ENCODE measurements around the gene HDAC10.

Gene HDAC10

DNA sequence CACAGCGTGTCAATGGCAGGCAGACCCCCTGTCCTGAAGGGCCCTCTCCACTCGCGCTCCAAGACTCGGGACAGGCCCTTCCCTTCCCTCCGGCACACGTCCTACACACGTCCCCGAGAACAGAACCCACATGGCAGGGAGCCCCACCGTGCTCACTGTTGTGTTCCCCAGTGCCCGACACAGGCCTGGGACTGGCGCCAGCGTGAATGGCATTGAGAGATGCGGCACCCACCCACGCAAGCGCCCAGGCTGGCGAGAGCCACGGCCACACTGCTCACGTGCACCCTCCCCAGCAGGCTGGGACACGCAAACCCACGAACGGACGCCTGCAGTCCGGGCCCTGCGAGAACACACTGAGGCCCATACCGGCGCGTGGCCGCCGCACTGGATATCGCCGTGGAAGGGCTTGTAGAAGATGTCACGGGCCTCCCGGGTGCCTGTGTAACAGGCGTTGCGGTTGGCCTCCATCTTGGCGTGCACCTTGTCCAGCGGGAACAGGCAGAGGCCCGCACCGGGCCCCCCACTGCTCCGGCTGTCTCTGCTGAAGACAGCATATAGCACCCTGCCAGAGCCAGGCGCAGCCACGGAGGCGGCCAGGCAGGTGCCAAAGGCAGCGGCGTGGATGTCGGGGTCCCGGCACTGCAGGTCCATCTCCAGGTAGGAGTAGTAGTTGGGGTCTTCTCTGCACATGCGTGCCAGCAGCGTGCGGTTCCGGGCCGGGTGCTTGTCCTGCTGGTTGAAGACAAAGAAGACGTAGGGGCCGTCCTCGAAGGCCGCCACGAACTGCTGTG, 38.3 kb upstream of the HDAC10 start:
- H3K4me2 ChIP-seq (ENCODE audit: low read length) = no peak overlapping the region
- no peaks in the 10 kb centered on the region for H3K27me3 ChIP-seq (ENCODE audit: insufficient read depth, low read length)
- no peak overlapping the region for H2AK5ac ChIP-seq (ENCODE audit: low read length)
- no CpG with 5 or more reads among the region's 57 CpGs for WGBS (ENCODE audit: extremely low coverage, insufficient coverage, insufficient read length)
- no peak overlapping the region for H3K9ac ChIP-seq (ENCODE audit: low read length)
- no peaks in the 10 kb centered on the region for H3K9me3 ChIP-seq (ENCODE audit: insufficient read depth, low read depth, low read length)
- H3K79me2 ChIP-seq (ENCODE audit: control insufficient read depth, insufficient read depth, low read length, poor library complexity) = peaks cover 12% of the 10 kb centered on the region
- H4K91ac ChIP-seq (ENCODE audit: low read depth, low read length) = no peak overlapping the region
- H2BK12ac ChIP-seq (ENCODE audit: low read length) = no peak overlapping the region
- H3K4me3 ChIP-seq (ENCODE audit: low read depth, low read length) = no peak overlapping the region
- no peak overlapping the region for H3K27ac ChIP-seq (ENCODE audit: low read depth, low read length)
- H3K79me1 ChIP-seq (ENCODE audit: low read length) = peaks cover 19% of the 10 kb centered on the region
- no peak overlapping the region for H4K8ac ChIP-seq (ENCODE audit: low read depth, low read length)
- H2AFZ ChIP-seq (ENCODE audit: insufficient read depth, low read length, poor library complexity) = no peak overlapping the region
- H2BK5ac ChIP-seq (ENCODE audit: low read depth, low read length, poor library complexity) = no peak overlapping the region
- peaks cover 16 to 18% of the 10 kb centered on the region in 2 experiments for H3K4me1 ChIP-seq (ENCODE audit: control insufficient read depth in 1 of 2, insufficient read depth in 2 of 2, low read length in 2 of 2)
- peak overlapping the region; percentile 20 for H3K18ac ChIP-seq (ENCODE audit: low read length)
- no peak overlapping the region for H3K23ac ChIP-seq (ENCODE audit: low read length)
- no peak overlapping the region for H3K14ac ChIP-seq (ENCODE audit: low read length)
- peaks cover 67% of the 10 kb centered on the region in 2 experiments for H3K36me3 ChIP-seq (ENCODE audit: control insufficient read depth in 1 of 2, insufficient read depth in 2 of 2, low read length in 2 of 2)
- no peak overlapping the region for H2BK120ac ChIP-seq (ENCODE audit: insufficient read depth, low read length, poor library complexity)
- H4K12ac ChIP-seq (ENCODE audit: low read depth, low read length) = no peak overlapping the region
- no peak for DNase-seq
- no peak overlapping the region for H3K4ac ChIP-seq (ENCODE audit: low read depth, low read length)

DNA sequence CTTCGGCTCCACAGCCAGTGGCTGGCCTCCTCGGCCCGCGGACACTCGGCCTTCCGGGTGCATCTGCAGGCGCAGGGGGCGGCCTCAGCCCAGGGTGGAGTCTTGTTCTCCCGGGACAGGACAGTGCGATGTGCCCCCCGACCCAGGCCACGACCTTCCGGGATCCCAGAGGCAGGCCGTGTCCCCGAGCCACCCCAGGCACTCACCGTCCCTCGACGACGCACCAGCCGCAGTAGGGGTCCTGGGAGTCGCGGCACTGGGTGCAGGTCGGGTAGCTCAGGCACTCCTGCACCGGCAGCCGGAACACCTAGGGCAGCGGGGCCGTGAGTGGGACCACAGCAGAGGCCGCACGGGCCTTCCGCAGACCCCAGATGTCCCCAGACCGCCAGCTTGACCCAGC, 36.7 kb upstream of the HDAC10 start:
- Histone ChIP-seq H3K79me2 (ENCODE audit: control insufficient read depth, insufficient read depth, low read length, poor library complexity) (peaks cover 7% of the 10 kb centered on the region), H3K4me3 (ENCODE audit: low read depth, low read length) (no peak overlapping the region), H3K79me1 (ENCODE audit: low read length) (peaks cover 10% of the 10 kb centered on the region), H3K4me1 (ENCODE audit: control insufficient read depth in 1 of 2, insufficient read depth in 2 of 2, low read length in 2 of 2) (peaks cover 10% of the 10 kb centered on the region in 2 experiments), H3K9me3 (ENCODE audit: insufficient read depth, low read depth, low read length) (no peaks in the 10 kb centered on the region), H2BK5ac (ENCODE audit: low read depth, low read length, poor library complexity) (no peak overlapping the region), H2BK120ac (ENCODE audit: insufficient read depth, low read length, poor library complexity) (no peak overlapping the region), H3K36me3 (ENCODE audit: control insufficient read depth in 1 of 2, insufficient read depth in 2 of 2, low read length in 2 of 2) (peaks cover 72 to 79% of the 10 kb centered on the region in 2 experiments), H4K91ac (ENCODE audit: low read depth, low read length) (no peak overlapping the region), H3K18ac (ENCODE audit: low read length) (no peak overlapping the region), H3K9ac (ENCODE audit: low read length) (no peak overlapping the region), H3K4me2 (ENCODE audit: low read length) (no peak overlapping the region), H4K12ac (ENCODE audit: low read depth, low read length) (no peak overlapping the region), H3K23ac (ENCODE audit: low read length) (no peak overlapping the region), H2AFZ (ENCODE audit: insufficient read depth, low read length, poor library complexity) (no peak overlapping the region), H3K4ac (ENCODE audit: low read depth, low read length) (no peak overlapping the region), H2AK5ac (ENCODE audit: low read length) (no peak overlapping the region), H3K27me3 (ENCODE audit: insufficient read depth, low read length) (no peaks in the 10 kb centered on the region), H3K14ac (ENCODE audit: low read length) (no peak overlapping the region), H2BK12ac (ENCODE audit: low read length) (no peak overlapping the region), H3K27ac (ENCODE audit: low read depth, low read length) (no peak overlapping the region), H4K8ac (ENCODE audit: low read depth, low read length) (no peak overlapping the region)
- no peak for DNase-seq
- WGBS (ENCODE audit: extremely low coverage, insufficient coverage, insufficient read length) = no CpG with 5 or more reads among the region's 31 CpGs

DNA sequence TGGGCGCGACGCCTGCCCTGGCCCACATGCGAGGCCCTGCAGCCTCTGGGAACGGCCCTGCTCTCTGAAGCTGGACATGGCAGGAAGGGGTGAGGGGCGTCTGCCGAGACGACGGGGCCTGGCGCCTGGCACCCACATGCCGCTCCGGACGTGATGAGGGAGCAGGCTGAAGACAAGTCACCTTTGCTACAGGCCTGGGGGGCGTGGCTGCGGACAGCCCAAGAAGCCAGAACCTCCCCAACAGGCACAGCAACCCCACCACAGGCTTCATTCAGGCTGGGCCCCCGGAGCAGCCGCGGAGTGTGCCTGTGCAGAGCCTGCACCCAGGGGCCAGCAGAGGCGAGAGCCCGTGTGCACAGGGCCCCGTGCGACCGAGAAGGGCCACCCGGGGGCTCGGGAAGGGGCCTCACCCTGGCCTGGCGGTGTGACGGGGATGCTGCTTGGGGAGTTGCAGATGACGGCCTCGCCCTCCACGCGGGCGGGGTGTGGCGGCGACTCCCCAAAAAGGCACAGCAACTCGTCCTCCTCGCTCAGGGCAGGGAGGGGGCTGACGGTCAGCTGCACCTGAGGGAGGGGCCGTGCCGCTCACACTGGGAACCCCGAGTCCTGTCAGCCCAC, 35.7 kb upstream of the HDAC10 start:
- Histone ChIP-seq H3K4me3 (ENCODE audit: low read depth, low read length) (no peak overlapping the region), H4K12ac (ENCODE audit: low read depth, low read length) (no peak overlapping the region), H2BK12ac (ENCODE audit: low read length) (no peak overlapping the region), H3K23ac (ENCODE audit: low read length) (no peak overlapping the region), H3K27ac (ENCODE audit: low read depth, low read length) (no peak overlapping the region), H3K79me1 (ENCODE audit: low read length) (peaks cover 13% of the 10 kb centered on the region), H3K4ac (ENCODE audit: low read depth, low read length) (no peak overlapping the region), H3K14ac (ENCODE audit: low read length) (no peak overlapping the region), H2BK5ac (ENCODE audit: low read depth, low read length, poor library complexity) (no peak overlapping the region), H4K91ac (ENCODE audit: low read depth, low read length) (no peak overlapping the region), H2BK120ac (ENCODE audit: insufficient read depth, low read length, poor library complexity) (no peak overlapping the region), H3K79me2 (ENCODE audit: control insufficient read depth, insufficient read depth, low read length, poor library complexity) (peaks cover 10% of the 10 kb centered on the region), H4K8ac (ENCODE audit: low read depth, low read length) (no peak overlapping the region), H2AFZ (ENCODE audit: insufficient read depth, low read length, poor library complexity) (no peak overlapping the region), H3K18ac (ENCODE audit: low read length) (no peak overlapping the region), H3K4me1 (ENCODE audit: control insufficient read depth in 1 of 2, insufficient read depth in 2 of 2, low read length in 2 of 2) (peaks cover 12 to 14% of the 10 kb centered on the region in 2 experiments), H2AK5ac (ENCODE audit: low read length) (no peak overlapping the region), H3K36me3 (ENCODE audit: control insufficient read depth in 1 of 2, insufficient read depth in 2 of 2, low read length in 2 of 2) (peaks cover 79 to 83% of the 10 kb centered on the region in 2 experiments), H3K27me3 (ENCODE audit: insufficient read depth, low read length) (no peaks in the 10 kb centered on the region), H3K9ac (ENCODE audit: low read length) (no peak overlapping the region), H3K4me2 (ENCODE audit: low read length) (no peak overlapping the region), H3K9me3 (ENCODE audit: insufficient read depth, low read depth, low read length) (no peaks in the 10 kb centered on the region)
- no CpG with 5 or more reads among the region's 40 CpGs for WGBS (ENCODE audit: extremely low coverage, insufficient coverage, insufficient read length)
- no peak for DNase-seq

DNA sequence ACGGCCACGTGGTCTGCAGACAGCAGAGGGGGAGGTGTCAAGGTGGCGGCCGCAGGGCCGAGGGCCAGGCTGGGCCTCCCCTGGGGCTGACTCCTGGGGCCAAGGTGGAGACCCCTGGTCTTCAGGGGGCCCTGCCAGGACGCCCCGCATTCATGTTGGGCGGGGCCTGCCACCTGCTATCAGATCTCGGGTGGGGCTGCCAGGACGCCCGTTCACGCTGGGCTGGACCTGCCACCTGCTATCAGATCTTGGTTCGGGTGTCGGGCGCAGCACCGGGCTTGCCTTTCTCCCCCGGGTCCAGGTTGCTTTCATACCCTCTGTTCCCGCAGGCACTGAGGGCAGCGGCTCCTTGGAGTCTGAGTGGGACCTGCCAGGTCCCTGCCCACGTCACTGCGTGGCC, 35.2 kb upstream of the HDAC10 start:
- peaks cover 10% of the 10 kb centered on the region for H3K79me2 ChIP-seq (ENCODE audit: control insufficient read depth, insufficient read depth, low read length, poor library complexity)
- H3K27me3 ChIP-seq (ENCODE audit: insufficient read depth, low read length) = no peaks in the 10 kb centered on the region
- H3K79me1 ChIP-seq (ENCODE audit: low read length) = peaks cover 15% of the 10 kb centered on the region
- peaks cover 12 to 15% of the 10 kb centered on the region in 2 experiments for H3K4me1 ChIP-seq (ENCODE audit: control insufficient read depth in 1 of 2, insufficient read depth in 2 of 2, low read length in 2 of 2)
- H3K4me2 ChIP-seq (ENCODE audit: low read length) = no peak overlapping the region
- WGBS (ENCODE audit: extremely low coverage, insufficient coverage, insufficient read length) = no CpG with 5 or more reads among the region's 21 CpGs
- peaks cover 79 to 88% of the 10 kb centered on the region in 2 experiments for H3K36me3 ChIP-seq (ENCODE audit: control insufficient read depth in 1 of 2, insufficient read depth in 2 of 2, low read length in 2 of 2)
- no peak overlapping the region for H4K12ac ChIP-seq (ENCODE audit: low read depth, low read length)
- H3K9ac ChIP-seq (ENCODE audit: low read length) = no peak overlapping the region
- H2AFZ ChIP-seq (ENCODE audit: insufficient read depth, low read length, poor library complexity) = no peak overlapping the region
- H4K8ac ChIP-seq (ENCODE audit: low read depth, low read length) = no peak overlapping the region
- H4K91ac ChIP-seq (ENCODE audit: low read depth, low read length) = no peak overlapping the region
- no peak for DNase-seq
- H3K4me3 ChIP-seq (ENCODE audit: low read depth, low read length) = no peak overlapping the region
- H3K14ac ChIP-seq (ENCODE audit: low read length) = no peak overlapping the region
- H2BK120ac ChIP-seq (ENCODE audit: insufficient read depth, low read length, poor library complexity) = no peak overlapping the region
- no peak overlapping the region for H3K18ac ChIP-seq (ENCODE audit: low read length)
- H3K27ac ChIP-seq (ENCODE audit: low read depth, low read length) = no peak overlapping the region
- H3K9me3 ChIP-seq (ENCODE audit: insufficient read depth, low read depth, low read length) = no peaks in the 10 kb centered on the region
- no peak overlapping the region for H2BK5ac ChIP-seq (ENCODE audit: low read depth, low read length, poor library complexity)
- no peak overlapping the region for H3K4ac ChIP-seq (ENCODE audit: low read depth, low read length)
- no peak overlapping the region for H2BK12ac ChIP-seq (ENCODE audit: low read length)
- no peak overlapping the region for H3K23ac ChIP-seq (ENCODE audit: low read length)
- H2AK5ac ChIP-seq (ENCODE audit: low read length) = no peak overlapping the region
